ACHN (cell line): ENCODE results near the gene GPR12.
"Not testable (repeated sequence)": the region's sequence is repeated elsewhere in the genome, so short reads cannot be mapped to it uniquely, and the experiment has no call there.

Experiments used
- DNase-seq: peaks from one replicate; pipeline ENCODE4 v3.0.0-alpha.2; 2015
- in situ Hi-C: cut with HindIII; loops from 2 replicates; pipeline ENCODE4 v1.10.0; 2017; ENCODE audit warnings: low sequenced_read_pairs, low pct_ligation_motif_present, low pct_unique_long_range_greater_than_20kb

Gene GPR12

DNA sequence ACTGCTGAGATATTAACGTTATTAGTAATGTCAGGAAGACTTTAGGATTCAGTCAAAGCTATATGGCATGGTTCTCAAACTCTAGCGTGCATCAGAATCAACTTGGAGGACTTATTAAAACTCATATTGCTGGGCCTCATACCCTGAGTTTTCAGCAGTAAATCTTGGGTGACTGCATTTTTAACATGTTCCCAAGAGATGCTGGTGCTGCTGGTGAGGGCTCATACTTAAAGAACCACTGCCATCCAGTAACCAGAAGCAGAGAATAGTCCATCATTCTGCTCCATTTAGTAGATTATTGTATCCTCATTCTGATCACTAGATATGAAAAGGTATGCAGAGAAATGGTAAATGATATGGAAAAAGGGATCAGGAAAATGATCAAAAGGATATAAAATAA, 7.9 kb downstream of the GPR12 start:
- no peak for DNase-seq

DNA sequence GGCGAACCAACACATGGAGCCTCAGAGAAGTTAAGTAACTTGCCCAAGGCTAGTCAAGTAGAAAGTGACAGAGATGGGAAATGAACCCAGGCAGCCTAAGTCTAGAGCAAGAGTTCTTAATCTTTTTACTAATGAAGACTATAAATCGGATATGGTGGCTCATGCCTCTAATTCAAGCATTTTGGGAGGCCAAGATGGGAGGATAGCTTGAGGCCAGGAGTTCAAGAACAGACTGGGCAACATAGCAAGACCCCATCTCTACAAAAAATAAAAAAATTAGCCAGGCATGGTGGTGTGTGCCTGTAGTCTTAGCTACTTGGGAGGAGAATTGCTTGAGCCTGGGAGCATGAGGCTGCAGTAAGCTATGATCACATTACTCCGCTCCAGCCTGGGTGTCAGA, 10.7 kb downstream of the GPR12 start:
- in situ Hi-C loops = no loop called here
- DNase-seq = no peak

More for the DNA sequence above, 7.9 kb downstream of the GPR12 start:
- in situ Hi-C loops = no loop called here

DNA sequence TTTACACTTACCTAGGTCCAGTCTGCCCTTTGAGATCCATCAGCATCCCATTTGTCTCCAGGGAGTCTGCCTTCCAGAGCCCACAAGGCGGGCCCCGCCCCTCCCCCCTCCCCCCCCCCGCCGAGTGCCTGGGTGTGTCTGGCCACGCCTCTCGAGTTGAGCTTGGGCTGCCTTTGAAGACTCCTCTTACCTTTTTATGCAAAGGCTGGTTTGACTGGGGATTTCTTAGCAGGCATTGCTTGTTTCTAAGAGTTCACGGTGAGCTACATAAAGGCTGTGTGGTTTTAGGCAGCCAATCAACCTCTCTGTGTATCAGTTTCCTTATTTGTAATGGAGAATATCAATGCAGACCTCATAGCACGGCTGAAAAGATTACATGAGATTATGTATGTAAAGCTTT, 11.3 kb downstream of the GPR12 start:
- in situ Hi-C loops = no loop called here
- DNase-seq = no peak

DNA sequence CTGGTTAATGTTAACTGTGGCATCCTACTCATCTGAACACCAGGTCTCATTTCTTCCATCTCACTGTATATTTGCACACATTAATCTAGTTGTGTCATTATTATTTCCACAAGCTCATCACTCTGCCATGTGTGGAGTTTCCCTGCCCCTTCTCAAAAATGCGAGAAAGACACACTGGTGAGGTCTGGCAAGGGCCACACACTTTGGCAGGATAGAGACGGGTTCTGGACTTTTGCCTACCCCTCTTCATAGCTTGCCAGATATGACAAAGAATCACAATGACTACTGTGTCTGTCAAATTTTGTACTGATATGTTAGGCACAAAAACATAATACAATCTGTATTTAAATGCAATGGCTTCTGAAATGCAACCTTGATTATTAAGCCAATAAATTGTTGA, 12.9 kb downstream of the GPR12 start:
- no peak for DNase-seq
- in situ Hi-C loops = no loop called here

DNA sequence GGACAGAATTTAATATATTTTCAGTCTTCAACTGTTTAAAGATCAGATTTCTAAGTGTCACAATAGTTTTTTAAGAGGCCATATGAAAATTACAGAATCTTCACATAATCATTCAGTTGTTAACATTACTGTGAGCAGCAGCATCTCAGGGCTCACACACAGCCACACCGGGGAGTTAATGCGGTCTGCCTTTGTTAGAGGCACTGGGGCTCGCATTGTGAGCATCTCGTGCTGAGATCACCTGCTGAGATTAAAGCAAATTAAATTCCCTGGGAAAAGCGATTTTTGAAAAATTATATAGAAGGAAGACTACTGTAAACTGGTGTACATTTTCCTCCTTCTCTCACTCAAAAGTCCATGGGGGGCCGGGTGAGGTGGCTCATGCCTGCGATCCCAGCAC, 16.6 kb downstream of the GPR12 start:
- DNase-seq = no peak
- in situ Hi-C loops = no loop called here

DNA sequence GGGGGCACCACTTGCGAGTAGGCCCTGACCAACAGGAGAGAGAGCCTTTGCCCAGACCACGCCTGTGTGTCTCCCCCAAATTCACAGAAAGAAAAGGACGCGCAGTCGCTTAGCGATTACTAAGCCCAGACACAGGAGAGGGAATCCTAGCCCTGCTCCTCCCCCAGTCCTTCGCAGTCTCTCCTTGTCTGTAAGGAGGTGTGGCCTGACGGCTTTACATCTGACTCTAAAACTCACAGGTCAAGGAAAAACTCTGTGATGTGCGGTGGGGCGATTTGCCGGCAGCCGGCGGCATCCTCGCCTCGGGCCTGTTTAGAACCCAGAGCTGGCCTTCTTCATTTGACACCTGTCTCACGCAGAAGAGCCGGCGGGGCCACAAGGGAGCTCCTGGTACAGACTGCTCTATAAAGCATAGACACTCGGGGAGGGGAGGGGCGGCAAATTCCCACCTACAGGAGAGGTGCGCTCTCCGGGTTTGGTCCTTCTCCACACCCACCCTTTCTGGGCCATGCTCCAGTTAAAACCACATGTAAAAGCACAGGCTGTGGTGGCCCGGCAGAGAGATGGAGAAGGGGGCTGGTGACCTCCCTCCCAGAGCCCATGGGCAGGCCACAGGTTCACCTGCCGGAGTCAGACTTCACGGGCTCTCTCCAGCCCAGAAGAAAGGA, 17.8 kb downstream of the GPR12 start:
- no peak for DNase-seq
- in situ Hi-C loops = no loop called here

DNA sequence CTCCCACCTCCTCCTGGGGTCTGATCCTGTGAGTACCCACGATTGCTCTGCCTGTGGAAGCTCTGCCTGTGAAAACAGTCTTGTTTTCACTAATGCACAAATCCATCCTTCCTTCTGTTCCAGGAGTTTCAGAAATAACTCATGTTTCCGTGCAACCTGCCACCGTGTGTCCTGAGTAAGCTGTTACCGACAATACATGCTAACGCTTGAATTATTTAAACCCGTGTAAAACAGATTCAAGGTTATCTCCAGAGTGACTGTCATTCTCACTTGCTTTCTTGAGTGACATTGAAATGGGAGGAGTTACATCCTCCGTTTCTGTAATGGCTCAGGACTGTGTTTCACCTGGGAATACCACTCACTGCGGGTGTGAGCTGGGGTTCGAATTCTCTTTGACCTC, 24.9 kb downstream of the GPR12 start:
- DNase-seq = no peak
- in situ Hi-C loops = no loop called here

DNA sequence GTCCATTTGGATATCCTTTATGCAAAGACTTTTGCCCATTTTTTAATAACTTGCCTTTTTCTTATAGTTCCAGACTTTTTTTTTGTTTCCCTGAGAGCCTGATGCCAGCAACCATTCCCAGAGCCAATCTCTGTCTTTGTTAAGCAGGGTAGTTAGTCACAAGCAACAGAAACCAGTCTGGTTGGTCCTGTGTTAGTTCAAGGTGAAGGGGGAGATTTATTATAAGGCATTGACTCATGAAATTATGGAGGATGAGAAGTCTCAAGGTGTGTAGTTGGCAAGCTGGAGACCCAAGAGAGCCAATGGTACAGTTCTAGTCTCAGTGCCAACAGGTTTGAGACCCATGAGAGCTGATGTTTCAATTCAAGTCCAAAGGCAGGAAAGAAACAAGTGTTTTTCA, 33.0 kb downstream of the GPR12 start:
- DNase-seq = no peak
- in situ Hi-C loops = no loop called here

DNA sequence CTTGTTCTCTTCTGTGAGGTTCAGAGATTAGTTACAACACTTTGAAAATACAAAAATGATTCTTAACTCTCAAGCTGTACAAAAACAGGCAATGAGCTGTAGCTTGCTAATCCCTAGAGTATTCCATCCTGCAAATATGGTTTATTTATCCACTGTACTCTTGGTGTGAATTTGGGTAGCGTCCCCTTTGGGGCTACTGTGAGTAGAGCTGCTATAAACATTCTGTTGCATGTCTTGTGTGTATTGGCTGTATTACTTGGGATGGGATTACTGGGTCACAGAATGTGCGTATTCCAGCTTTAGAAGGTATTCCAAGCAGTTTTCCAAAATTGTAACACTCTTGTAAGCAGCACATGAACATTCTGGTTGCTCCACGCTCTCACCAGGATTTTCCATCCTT, 33.5 kb downstream of the GPR12 start:
- in situ Hi-C loops = no loop called here
- no peak for DNase-seq

DNA sequence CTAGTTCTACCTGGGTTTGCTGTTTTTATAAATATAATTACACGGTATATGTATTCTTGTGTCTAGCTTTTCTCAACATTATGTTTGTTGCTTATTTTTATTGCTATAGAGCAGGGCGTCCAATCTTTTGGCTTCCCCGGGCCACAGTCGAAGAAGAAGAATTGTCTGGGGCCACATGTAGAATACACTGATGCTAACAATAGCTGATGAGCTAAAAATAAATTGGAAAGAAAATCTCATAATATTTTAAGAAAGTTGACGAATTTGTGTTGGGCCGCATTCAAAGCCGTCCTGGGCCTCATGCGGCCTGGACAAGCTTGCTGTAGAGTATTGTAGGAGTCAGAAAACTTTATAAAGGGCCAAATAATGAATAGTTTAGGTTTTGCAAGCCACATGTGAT, 33.9 kb downstream of the GPR12 start:
- in situ Hi-C loops = no loop called here
- DNase-seq = no peak

DNA sequence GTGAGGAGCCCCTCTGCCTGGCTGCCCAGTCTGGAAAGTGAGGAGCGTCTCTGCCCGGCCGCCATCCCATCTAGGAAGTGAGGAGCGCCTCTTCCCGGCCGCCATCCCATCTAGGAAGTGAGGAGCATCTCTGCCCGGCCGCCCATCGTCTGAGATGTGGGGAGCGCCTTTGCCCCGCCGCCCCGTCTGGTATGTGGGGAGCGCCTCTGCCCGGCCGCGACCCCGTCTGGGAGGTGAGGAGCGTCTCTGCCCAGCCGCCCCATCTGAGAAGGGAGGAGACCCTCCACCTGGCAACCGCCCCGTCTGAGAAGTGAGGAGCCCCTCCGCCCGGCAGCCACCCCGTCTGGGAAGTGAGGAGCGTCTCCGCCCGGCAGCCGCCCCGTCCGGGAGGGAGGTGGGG, 37.0 kb downstream of the GPR12 start:
- DNase-seq, in situ Hi-C loops: not testable (repeated sequence)

DNA sequence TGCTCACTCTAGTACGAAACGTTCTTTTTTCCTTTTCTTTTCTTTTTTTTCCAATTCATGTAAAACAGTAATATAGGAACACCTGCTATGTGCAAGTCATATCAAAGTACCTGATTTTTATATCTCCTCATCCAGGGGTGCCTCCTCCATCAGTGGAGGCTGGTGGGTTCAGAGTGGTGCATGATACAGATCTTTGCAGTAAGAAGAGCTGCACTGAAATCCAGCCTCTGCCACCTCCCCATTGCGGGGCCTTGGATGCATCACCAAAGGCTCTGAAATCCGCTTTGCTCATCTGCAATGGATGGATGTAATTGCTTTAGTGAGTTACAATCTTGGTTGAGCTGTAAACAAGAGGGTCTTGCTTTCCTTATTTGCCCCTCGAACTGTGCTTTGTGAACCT, 38.3 kb downstream of the GPR12 start:
- no peak for DNase-seq
- in situ Hi-C loops = no loop called here

DNA sequence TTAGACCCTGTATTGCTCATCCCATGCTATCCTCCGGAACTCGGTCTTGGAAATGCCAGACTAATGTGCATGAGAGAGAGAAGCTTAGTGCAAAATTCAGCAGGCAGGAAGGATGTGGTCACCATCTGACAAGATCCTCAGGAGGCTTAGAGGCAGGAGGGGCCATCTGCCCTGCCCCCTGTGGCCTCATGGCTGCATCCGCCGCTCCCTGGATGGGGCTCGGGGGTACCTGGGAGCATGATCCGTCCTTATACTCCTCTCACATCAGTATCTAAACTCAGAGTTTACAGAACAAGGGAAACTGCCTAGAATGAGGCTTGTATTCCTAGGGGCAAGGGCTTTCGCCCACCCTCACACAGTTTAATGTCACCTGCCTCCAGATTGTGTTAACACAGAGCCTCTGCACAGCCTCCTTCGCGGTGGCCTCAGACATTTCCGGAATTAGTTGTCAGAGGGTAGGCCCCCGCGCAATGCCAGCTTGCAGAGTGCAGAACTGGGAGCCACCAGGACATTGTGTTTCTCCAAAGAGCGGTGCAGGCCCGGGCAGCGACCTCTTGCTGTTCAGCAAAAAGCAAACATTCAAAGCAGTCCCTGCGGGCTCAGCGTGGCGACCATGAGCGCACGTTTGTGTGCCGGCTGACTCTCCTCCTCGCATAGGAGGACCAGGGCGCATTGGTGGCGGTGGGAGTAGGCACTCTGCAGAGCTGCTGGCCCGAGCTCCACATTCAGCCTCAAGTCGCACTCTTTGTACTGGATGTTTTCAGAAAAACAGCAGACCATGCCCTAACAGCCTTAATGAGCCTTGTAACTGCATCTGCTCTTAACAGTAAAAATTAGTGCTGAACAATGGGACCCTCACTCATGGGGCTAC, 39.1 kb downstream of the GPR12 start:
- in situ Hi-C loops = no loop called here
- no peak for DNase-seq

DNA sequence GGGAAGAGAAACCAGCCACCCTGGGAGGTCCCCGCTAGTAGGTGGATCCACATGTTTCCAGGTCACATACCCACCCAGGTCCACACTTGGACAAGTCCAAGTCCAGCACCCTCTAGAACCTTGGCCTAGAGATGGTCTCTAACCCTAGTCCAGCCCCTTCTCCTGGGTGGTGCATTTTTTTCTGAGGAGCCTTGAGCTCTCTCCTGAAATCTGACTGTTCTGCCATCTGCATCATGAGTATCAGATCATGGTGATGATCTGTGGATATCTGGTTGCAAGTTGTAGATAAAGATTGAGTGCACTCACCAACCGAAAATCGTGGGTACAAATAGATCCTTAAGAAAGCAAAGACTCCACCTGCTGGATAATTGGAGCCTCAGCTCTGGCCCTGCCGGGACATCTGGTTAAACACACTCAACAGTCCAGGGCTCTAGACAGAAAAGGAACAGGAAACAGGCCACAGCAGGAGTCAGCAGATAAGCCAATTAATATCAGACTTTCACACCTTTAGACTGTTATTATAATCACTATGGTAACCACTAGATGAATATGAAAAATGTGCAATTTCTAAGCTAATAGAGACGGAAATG, 41.1 kb downstream of the GPR12 start:
- in situ Hi-C loops = no loop called here
- peak; percentile 7 for DNase-seq

DNA sequence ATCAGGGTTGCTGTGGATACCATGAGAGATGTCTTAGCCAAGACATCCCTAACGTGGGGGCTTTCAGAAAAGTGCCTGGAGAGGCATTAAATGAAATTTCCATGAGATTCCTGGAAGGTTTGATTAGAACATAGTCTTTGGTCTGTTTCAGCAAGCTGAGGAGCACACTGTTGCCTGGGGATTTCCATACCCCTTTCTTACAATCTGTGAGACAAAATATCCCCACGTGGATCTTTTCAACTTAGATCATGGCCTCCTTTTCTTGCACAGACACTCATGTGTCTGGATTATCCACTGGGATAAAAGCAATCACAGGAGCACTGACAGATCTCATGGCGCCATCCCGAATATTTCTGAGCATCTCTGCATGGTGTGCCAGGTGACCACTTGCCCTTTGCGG, 41.7 kb downstream of the GPR12 start:
- in situ Hi-C loops = no loop called here
- no peak for DNase-seq

DNA sequence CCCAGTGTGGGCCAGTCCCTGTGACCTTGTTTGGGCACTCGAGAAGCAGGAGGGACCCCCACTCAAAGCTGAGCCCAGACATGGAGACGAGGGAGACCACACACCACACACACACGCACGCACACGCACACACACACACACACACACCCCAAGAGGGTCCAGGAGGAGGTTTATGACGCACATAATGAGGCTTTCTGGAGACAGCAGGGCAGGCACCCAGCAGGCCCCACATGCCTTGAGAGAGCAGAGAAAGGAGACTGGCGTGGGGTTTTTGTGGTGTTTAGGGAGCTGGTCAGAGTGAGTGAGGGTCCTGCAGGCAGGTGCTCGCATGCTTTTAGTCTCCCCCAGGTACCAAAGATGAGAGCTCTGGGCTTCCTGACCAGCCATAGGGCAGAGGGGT, 42.4 kb downstream of the GPR12 start:
- no peak for DNase-seq
- in situ Hi-C loops = no loop called here

DNA sequence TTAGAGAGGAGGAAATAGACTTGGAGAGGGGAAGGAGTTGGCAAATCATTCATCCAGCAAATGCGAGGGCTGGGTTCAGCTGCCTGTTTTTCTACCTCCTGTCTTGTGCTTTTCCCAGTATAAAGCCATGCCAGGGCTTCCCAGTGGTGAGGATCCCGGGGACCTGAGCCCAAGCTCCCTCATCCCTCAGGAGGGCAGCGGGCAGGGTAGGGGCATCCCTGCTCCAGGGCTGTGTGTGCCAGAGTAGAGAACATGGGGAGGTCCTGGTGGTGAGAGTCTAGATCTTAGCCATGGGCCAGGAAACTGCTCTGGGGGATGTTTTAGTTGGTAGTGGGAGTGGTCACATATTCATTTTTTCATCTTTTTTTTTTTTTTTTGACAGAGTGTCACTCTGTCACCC, 43.6 kb downstream of the GPR12 start:
- in situ Hi-C loops = no loop called here
- DNase-seq = no peak

DNA sequence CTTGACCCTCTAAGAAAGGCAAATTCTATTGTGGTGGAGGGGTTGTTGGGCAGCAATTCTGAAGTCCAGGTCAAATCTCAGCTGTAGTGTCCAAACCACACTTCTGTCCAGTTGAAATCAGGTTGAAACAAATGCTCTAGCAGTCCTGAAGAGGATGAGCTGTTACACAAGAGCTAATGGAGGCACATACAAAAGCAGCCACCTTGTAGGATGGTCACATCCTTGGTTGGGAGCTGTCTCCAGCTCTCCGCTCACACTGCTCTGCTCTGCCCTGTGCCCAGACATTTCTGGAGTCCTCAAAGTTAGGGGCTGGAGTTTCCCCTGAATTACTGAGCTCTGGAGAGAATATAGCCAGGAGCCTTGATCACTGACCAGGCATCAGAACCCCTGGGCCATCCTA, 47.2 kb downstream of the GPR12 start:
- DNase-seq = no peak
- in situ Hi-C loops = no loop called here

DNA sequence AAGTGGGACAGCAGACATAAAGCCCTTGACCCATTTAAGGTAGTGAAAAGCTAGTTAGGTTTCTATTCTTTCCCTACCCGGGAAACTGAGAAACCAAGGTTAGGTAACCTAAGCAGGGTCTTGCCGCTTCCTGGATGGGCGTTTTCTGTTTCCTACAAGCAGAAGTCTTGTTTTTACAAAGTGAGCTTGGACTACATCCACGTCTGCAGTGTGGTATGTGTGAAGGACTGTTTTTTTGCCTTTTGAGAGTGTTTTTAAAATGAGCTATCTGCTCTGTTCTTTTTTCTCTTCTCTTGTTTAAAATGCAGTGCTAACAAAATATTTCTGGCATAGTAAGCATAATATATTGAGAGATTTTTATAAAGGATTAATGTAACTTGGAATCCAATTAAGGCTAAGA, 49.4 kb downstream of the GPR12 start:
- no peak for DNase-seq
- in situ Hi-C loops = no loop called here

DNA sequence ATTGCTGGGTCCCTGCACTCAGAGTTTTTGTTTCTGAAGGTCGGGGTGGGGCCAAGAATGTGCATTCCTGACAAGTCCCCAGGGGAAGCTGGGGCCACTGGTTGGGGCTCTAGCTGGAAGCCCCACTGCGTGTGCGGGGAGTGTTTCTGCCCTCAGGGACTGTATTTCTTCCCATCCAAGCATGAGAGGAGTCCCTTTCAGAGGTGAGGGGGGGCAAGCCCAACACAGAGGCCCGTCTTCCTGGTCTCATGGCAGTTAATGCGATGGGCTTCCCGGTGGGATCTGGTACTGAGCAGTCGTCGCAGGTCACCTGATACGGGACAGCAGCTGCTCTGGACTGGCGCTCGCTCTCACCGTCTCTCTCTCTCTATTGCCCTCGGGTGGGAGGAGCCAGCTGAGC, 50.4 kb downstream of the GPR12 start:
- in situ Hi-C loops = no loop called here
- DNase-seq = no peak
